ENCODE measurements around the gene ALKBH8. TPM values are rescaled to one million over a fixed set of nuclear protein-coding genes. Genes with fewer than 3 reads are reported as not detected.
A peak's percentile ranks its signal among the peaks of the same experiment; 100 is the strongest.
"Not testable (repeated sequence)": the region's sequence is repeated elsewhere in the genome, so short reads cannot be mapped to it uniquely, and the experiment has no call there.

Gene ALKBH8, protein sequence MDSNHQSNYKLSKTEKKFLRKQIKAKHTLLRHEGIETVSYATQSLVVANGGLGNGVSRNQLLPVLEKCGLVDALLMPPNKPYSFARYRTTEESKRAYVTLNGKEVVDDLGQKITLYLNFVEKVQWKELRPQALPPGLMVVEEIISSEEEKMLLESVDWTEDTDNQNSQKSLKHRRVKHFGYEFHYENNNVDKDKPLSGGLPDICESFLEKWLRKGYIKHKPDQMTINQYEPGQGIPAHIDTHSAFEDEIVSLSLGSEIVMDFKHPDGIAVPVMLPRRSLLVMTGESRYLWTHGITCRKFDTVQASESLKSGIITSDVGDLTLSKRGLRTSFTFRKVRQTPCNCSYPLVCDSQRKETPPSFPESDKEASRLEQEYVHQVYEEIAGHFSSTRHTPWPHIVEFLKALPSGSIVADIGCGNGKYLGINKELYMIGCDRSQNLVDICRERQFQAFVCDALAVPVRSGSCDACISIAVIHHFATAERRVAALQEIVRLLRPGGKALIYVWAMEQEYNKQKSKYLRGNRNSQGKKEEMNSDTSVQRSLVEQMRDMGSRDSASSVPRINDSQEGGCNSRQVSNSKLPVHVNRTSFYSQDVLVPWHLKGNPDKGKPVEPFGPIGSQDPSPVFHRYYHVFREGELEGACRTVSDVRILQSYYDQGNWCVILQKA
- 20.1 TPM for total RNA-seq

- peak; percentile 82 for DNase-seq
These were observed at the start of gene ALKBH8 for GRCh38 chr11:107565219-107565937. Gene ALKBH8, minus strand, starts transcription at chr11:107565735. Its CDS starts 4,842 bp downstream, at chr11:107560893.

GRCh38 chr11:107612445-107612844 lies 46.9 kb upstream of the ALKBH8 start:
- DNase-seq: no peak

GRCh38 chr11:107609400-107610218 lies 44.1 kb upstream of the ALKBH8 start:
- DNase-seq: no peak

GRCh38 chr11:107608809-107609208 lies 43.3 kb upstream of the ALKBH8 start:
- DNase-seq: no peak

- DNase-seq: no peak
These were observed 40.6 kb upstream of the ALKBH8 start for GRCh38 chr11:107606141-107606540.

DNA sequence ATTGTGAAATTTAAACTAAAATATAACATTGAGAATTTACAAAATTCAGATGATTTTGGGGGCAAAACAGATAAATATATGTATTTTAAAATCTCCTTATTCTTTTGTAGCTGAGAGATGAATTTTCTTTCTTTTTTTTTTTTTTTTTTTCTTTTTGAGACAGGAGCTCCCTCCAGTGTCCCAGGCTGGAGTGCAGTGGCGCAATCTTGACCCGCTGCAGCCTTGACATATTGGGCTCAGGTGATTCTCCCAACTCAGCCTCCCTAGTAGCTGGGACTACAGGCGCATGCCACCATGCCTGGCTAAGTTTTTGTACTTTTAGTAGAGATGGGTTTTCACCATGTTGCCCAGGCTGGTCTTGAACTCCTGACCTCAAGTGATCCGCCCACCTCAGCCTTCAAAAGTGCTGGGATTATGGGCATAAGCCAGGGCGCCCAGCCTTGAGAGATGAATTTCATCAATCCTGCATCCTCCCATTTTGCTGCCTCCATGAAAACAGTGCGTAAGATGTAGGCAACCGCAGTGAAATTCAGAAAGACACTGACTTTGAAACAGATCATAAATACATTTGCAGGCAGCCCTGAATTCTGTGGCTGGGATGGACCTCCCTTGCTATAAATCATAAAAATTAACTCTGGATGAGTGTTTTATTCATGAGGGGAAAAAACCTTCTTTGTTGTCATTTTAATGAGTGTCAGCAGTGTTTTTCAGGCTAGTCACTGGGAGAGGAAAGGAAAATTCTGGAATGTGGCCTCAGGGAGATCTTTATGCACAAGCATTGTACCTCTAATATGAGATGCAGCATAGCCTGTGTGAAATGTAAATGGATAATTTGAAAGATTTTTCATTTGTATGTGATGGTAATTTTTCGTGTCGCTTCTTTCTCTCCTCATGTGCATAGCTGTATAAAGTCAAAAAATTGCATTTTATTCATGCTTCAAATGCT lies 39.8 kb upstream of the ALKBH8 start:
- DNase-seq: no peak

GRCh38 chr11:107598225-107599139 lies 32.9 kb upstream of the ALKBH8 start:
- no peak for DNase-seq

DNA sequence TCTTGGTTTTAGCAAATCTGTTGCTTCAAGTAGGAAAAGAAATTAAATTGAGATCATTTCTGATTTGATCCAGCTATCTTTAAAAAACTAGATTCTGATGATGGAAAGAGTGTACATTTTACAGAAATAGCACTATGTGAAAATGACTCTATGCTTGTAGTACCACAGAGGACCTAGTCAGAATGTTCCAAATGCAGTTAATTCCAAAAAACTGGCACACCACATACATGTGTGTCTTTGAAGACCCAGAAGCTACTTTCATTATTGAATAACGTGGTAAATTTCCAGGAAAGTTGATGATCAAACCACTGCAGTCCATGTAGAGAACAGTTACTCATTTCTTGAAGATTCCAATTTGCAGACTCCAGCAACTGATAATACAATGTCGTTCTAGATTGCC lies 29.2 kb upstream of the ALKBH8 start:
- DNase-seq: no peak

GRCh38 chr11:107593951-107594350 lies 28.4 kb upstream of the ALKBH8 start:
- no peak for DNase-seq

DNA sequence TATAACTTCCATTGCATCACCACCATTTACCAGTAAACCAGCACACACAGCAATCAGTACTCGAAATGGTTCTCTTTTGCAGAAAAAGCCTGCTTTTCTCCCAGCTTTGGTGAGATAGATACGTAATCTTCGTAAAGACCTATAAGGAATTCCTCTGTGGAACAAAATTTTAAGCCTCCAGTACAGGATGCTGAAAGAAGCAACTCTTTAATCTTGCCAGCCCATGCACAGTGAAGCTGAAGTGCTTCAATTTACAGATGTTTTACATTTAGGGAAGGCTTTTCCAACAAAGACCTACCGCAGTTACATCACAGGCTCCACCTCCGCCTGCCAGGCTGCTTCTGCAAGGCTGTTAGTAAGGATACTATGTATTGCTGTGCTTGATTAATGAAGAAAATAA lies 27.3 kb upstream of the ALKBH8 start:
- DNase-seq: peak; percentile 20

GRCh38 chr11:107592231-107592590 lies 26.7 kb upstream of the ALKBH8 start:
- DNase-seq: no peak

DNA sequence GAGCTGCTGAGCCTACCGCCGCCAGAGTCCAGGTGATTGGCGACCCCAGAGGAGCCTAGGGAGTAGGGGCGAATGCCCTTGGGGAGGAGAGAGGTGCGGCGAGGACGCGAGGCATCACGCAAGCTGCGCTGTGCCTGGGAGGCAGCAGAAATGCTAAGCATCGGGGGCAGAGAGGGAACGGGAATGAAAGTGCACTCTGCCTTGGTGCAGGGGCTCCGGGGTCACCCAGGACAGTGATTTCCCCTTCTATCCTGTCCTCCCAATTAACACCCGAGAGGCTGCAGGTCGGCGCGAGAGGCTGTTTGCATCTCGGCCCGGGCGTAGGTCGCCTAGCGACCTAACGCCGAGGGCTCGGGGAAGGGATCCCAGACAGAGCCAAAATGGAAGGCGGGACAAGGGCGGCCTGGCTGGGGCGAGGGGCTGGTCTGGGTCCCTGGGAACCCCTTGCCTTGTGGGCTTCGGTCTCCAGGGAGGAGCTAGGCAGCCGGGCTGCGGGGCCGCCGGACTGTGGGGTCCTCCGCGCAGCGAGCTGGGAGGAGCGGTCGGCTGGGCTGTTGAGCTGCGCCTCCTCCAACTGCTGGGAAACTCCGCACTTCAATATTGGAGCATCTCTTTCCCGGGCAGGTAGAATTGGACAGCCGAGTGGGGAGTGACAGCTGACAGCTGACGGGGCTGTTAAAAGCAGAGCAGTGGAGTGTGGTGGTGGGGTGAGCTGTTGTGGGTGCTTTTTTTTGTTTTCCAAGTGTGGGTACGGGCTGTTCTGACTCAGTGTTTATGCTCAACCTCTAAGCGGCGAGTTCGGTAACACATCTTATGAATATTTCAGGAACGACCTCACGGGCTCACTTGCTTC lies 26.1 kb upstream of the ALKBH8 start:
- DNase-seq: peak; percentile 14

GRCh38 chr11:107590460-107591377 lies 25.2 kb upstream of the ALKBH8 start, which contains the start of gene ELMOD1:
Gene ELMOD1, plus strand, starts transcription at chr11:107591147. Its CDS starts 27,043 bp downstream, at chr11:107618190.
- DNase-seq: peak; percentile 65

GRCh38 chr11:107587306-107587979 lies 21.9 kb upstream of the ALKBH8 start:
- no peak for DNase-seq

DNA sequence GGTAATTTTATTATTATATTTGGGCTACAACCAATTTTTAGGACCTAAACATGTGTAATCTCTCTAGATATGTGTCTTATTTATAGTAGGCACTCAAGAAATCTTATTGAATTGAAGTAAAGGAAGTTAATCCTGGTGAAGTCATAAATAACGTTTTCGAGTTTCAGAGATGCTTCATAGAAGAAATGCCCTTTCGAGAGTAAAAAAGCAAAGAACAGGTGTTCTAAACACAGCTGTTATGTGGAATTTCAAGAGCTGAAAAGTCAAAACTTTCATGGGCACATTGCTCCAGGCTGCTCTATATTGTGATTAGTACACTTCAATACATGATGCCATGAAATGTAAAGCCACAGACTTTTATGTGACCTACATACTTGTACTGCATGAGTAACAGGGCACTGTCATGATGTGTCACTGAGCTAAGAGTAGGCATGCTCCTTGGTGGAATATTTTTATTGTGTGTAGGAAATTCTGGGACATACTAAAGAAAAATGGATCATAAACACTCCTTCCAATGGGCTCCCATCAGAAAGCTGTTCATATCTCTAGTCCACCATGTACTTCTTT lies 18.2 kb upstream of the ALKBH8 start:
- no peak for DNase-seq

GRCh38 chr11:107581147-107581546 lies 15.6 kb upstream of the ALKBH8 start:
- DNase-seq: no peak

GRCh38 chr11:107579169-107579568 lies 13.6 kb upstream of the ALKBH8 start:
- not testable (repeated sequence) for DNase-seq
